ENCODE measurements around the gene SFXN4. TPM values are rescaled to one million over a fixed set of nuclear protein-coding genes. Genes with fewer than 3 reads are reported as not detected.

SFXN4 gene
- total and polyA plus RNA-seq, 2 of the 13 experiments (the other 11 are each of a cell fraction or from before 2014, with no cell fraction given), result 47.7 to 64.9 TPM

DNA sequence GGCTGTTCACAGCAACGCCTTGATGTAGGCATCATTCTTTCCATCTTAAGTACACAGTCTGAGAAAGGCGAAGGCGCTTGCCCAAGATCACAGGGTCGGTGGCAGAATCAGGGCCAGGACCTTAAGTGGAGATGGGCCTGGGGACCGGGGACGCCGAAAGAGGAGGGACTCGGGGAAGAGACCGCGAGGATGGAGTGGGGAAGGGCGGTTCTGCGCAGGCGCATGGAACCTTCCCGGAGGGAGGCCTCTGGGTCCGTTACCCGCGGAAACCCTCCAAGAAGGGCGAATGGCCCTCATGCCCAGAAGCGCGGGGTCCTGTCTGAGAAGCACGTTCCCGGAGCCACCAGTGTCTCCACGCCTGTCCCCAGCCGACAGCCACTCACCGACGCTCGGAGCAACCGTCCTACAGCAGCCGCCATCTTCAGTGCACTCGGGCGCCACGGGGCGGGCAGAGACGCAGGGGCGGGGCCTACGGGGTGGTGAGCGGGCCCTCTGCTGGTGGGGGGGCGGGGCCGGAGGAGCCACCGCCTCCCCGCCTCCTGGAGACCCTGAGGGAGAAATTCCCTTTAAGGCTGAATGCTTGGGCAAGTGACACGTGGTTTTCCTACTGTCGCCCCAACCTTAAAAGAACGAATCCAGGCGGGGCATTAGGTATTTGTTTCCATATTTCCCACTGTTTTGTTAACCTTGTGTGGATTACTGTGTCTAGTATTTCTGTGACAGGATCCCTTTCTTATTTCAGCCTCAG, 13.0 kb upstream of the SFXN4 start, which contains the start of gene PRDX3 (continued):
- TF ChIP-seq, protein P1, sequence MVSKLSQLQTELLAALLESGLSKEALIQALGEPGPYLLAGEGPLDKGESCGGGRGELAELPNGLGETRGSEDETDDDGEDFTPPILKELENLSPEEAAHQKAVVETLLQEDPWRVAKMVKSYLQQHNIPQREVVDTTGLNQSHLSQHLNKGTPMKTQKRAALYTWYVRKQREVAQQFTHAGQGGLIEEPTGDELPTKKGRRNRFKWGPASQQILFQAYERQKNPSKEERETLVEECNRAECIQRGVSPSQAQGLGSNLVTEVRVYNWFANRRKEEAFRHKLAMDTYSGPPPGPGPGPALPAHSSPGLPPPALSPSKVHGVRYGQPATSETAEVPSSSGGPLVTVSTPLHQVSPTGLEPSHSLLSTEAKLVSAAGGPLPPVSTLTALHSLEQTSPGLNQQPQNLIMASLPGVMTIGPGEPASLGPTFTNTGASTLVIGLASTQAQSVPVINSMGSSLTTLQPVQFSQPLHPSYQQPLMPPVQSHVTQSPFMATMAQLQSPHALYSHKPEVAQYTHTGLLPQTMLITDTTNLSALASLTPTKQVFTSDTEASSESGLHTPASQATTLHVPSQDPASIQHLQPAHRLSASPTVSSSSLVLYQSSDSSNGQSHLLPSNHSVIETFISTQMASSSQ (IDR thresholded peaks at IDR 0.05; ENCODE audit: low read depth), result no peak
- TF ChIP-seq, protein P1 (CRISPR knock-in tag; IDR thresholded peaks at IDR 0.05; ENCODE audit: borderline replicate concordance), result peak; percentile 53; the same call in 1 of the 2 replicates
- 0 out of 2 replicates have a peak, but pooled peaks have one; percentile 31 for TF ChIP-seq ZNF619 (CRISPR knock-in tag; IDR thresholded peaks at IDR 0.05)
- no peak for TF ChIP-seq RARA (CRISPR knock-in tag; IDR thresholded peaks at IDR 0.05)
- TF ChIP-seq ASH2L (IDR thresholded peaks at IDR 0.05; ENCODE audit: insufficient read length, low read depth, low read length), result peak; percentile 53
- no peak for TF ChIP-seq MAFK (conservative IDR thresholded peaks at IDR 0.05 in 1 of 2, IDR thresholded peaks at IDR 0.05 in 1 of 2; ENCODE audit: low read length in 2 of 2)
- TF ChIP-seq RFX3 (CRISPR knock-in tag; IDR thresholded peaks at IDR 0.05), result no peak
- no peak for TF ChIP-seq ZNF678 (CRISPR knock-in tag; IDR thresholded peaks at IDR 0.05)
- peak; percentile 92 for TF ChIP-seq POLR2AphosphoS5 (IDR thresholded peaks at IDR 0.05; ENCODE audit: low read depth, low read length)
- TF ChIP-seq ZNF652 (CRISPR knock-in tag; IDR thresholded peaks at IDR 0.05; ENCODE audit: borderline replicate concordance, low read depth), result no peak
- TF ChIP-seq HNRNPK (IDR thresholded peaks at IDR 0.05; ENCODE audit: low read depth, low read length, poor library complexity, severe bottlenecking), result no peak
- peak; percentile 35; the same call in 1 of the 2 replicates for TF ChIP-seq EED (CRISPR knock-in tag; IDR thresholded peaks at IDR 0.05)
- peak; percentile 68; the same call in 1 of the 2 replicates for TF ChIP-seq KDM5B (CRISPR knock-in tag; IDR thresholded peaks at IDR 0.05; ENCODE audit: borderline replicate concordance)
- TF ChIP-seq CEBPG (CRISPR knock-in tag; IDR thresholded peaks at IDR 0.05), result no peak
- no peak for TF ChIP-seq STAT5B (CRISPR knock-in tag; IDR thresholded peaks at IDR 0.05)
- TF ChIP-seq EEA1 (CRISPR knock-in tag; IDR thresholded peaks at IDR 0.05; ENCODE audit: borderline replicate concordance), result 0 out of 2 replicates have a peak, but pooled peaks have one; percentile 37
- TF ChIP-seq ZNF430 (CRISPR knock-in tag; IDR thresholded peaks at IDR 0.05), result no peak
- TF ChIP-seq, protein P2, sequence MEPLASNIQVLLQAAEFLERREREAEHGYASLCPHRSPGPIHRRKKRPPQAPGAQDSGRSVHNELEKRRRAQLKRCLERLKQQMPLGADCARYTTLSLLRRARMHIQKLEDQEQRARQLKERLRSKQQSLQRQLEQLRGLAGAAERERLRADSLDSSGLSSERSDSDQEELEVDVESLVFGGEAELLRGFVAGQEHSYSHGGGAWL (CRISPR knock-in tag; IDR thresholded peaks at IDR 0.05), result no peak; the same call in 1 of the 2 replicates
- peak; percentile 32 for TF ChIP-seq GABPA (IDR thresholded peaks at IDR 0.05; ENCODE audit: low read depth, low read length)
- TF ChIP-seq GABPA (CRISPR knock-in tag; IDR thresholded peaks at IDR 0.05; ENCODE audit: low read depth), result peak; percentile 64
- no peak for TF ChIP-seq ATF3 (CRISPR knock-in tag; IDR thresholded peaks at IDR 0.05)
- no peak for TF ChIP-seq TBP (CRISPR knock-in tag; IDR thresholded peaks at IDR 0.05)
- TF ChIP-seq ZNF558 (CRISPR knock-in tag; IDR thresholded peaks at IDR 0.05; ENCODE audit: borderline replicate concordance), result no peak
- peak; percentile 5; the same call in 1 of the 2 replicates for TF ChIP-seq HNF4A (CRISPR knock-in tag; IDR thresholded peaks at IDR 0.05)
- TF ChIP-seq ZNF670 (CRISPR knock-in tag; IDR thresholded peaks at IDR 0.05; ENCODE audit: borderline replicate concordance), result no peak; the same call in 1 of the 2 replicates
- peak; percentile 87 for TF ChIP-seq REL (CRISPR knock-in tag; conservative IDR thresholded peaks at IDR 0.05)
- TF ChIP-seq NFKB2 (CRISPR knock-in tag; IDR thresholded peaks at IDR 0.05; ENCODE audit: borderline replicate concordance), result peak; percentile 84
- no peak for TF ChIP-seq FOSL1 (CRISPR knock-in tag; IDR thresholded peaks at IDR 0.05; ENCODE audit: borderline replicate concordance)
